ENCODE data around the gene FAIM2. TPM values are rescaled to one million over a fixed set of nuclear protein-coding genes. Genes with fewer than 3 reads are reported as not detected.
A peak's percentile ranks its signal among the peaks of the same experiment; 100 is the strongest.

Gene FAIM2
- total and polyA plus RNA-seq, 9 of the 15 experiments (the other 6 are each of a cell fraction or from before 2014, with no cell fraction given), result 0.01 to 0.10 TPM; not detected in 7

- TF ChIP-seq CTCF (IDR thresholded peaks at IDR 0.05 in 2 of 3, conservative IDR thresholded peaks at IDR 0.05 in 1 of 3; ENCODE audit: insufficient read depth in 2 of 3, low read depth in 1 of 3, low read length in 3 of 3) (peak in 1 of 3 experiments; percentile 1; a peak in 1 of 6 replicates), CCNT2 (IDR thresholded peaks at IDR 0.05; ENCODE audit: borderline replicate concordance, extremely low read depth, insufficient read length, low read depth, low read length) (peak; percentile 99), KLF13 (tag; IDR thresholded peaks at IDR 0.05; ENCODE audit: borderline replicate concordance, low read depth) (0 out of 2 replicates have a peak, but pooled peaks have one; percentile 37), SIN3A (IDR thresholded peaks at IDR 0.05; ENCODE audit: borderline replicate concordance in 2 of 2, control insufficient read depth in 1 of 2, low read depth in 2 of 2, low read length in 2 of 2) (0 out of 4 replicates have a peak, but pooled peaks of 1 of the 2 experiments have one; percentile 53), NFYB (IDR thresholded peaks at IDR 0.05; ENCODE audit: extremely low read depth, insufficient read length) (no peak), ELF1 (tag; IDR thresholded peaks at IDR 0.05) (no peak), HLTF (IDR thresholded peaks at IDR 0.05) (0 out of 2 replicates have a peak, but pooled peaks have one; percentile 66), ZNF41 (CRISPR knock-in tag; conservative IDR thresholded peaks at IDR 0.05) (peak; percentile 75), GABPB1 (CRISPR knock-in tag; IDR thresholded peaks at IDR 0.05) (0 out of 2 replicates have a peak, but pooled peaks have one; percentile 45), ZNF263 (CRISPR knock-in tag; IDR thresholded peaks at IDR 0.05; ENCODE audit: borderline replicate concordance) (peak; percentile 92), HMGN3 (IDR thresholded peaks at IDR 0.05; ENCODE audit: borderline replicate concordance, extremely low read depth, insufficient read length, low read depth, low read length) (peak; percentile 100), BCL6 (CRISPR knock-in tag; IDR thresholded peaks at IDR 0.05) (peak; percentile 70; the same call in 1 of the 2 replicates), SMAD4 (CRISPR knock-in tag; conservative IDR thresholded peaks at IDR 0.05) (peak; percentile 98), ZKSCAN8 (CRISPR knock-in tag; IDR thresholded peaks at IDR 0.05) (peak; percentile 64; the same call in 1 of the 2 replicates), RUNX1 (IDR thresholded peaks at IDR 0.05; ENCODE audit: low read depth) (peak; percentile 91; the same call in 1 of the 2 replicates), HEY1 (CRISPR knock-in tag; IDR thresholded peaks at IDR 0.05; ENCODE audit: borderline replicate concordance) (peak; percentile 83; the same call in 1 of the 2 replicates), CAMTA2 (CRISPR knock-in tag; conservative IDR thresholded peaks at IDR 0.05) (no peak), LARP7 (IDR thresholded peaks at IDR 0.05) (no peak), HMGXB4 (CRISPR knock-in tag; IDR thresholded peaks at IDR 0.05) (peak; percentile 29; the same call in 1 of the 2 replicates), L3MBTL2 (IDR thresholded peaks at IDR 0.05) (peak; percentile 96), ZBTB12 (CRISPR knock-in tag; IDR thresholded peaks at IDR 0.05) (peak; percentile 83), NBN (IDR thresholded peaks at IDR 0.05; ENCODE audit: low read depth) (peak; percentile 98), PCBP1 (IDR thresholded peaks at IDR 0.05; ENCODE audit: low read depth, low read length, poor library complexity, severe bottlenecking) (no peak)
These were observed 34.5 kb downstream of the FAIM2 start (continued) for GRCh38 chr12:49868952-49869815.
